CD14-positive monocyte (primary cell): ENCODE measurements around the gene GMPR. TPM values are rescaled to one million over a fixed set of nuclear protein-coding genes. Genes with fewer than 3 reads are reported as not detected.

Source experiments
- DNase-seq, 3 donors: peaks; one replicate each; pipeline ENCODE4 v3.0.0-alpha.2; 2011 to 2022
- H2AFZ ChIP-seq: 2 replicates; pipeline ENCODE4 v1.6.0; 2012; ENCODE audit warnings: mild to moderate bottlenecking, low read depth, low read length, inconsistent platforms; ENCODE audit not compliant: insufficient read depth, poor library complexity, severe bottlenecking
- H3K27ac ChIP-seq, 2 donors: 1 replicate in 1 of 2; 2 replicates in 1 of 2; pipeline ENCODE4 v1.5.1; 2012 to 2013; ENCODE audit warnings: low read length in 2 of 2, control low read depth in 1 of 2, inconsistent platforms in 1 of 2, low read depth in 1 of 2, mild to moderate bottlenecking in 1 of 2
- H3K27me3 ChIP-seq, 2 donors: one replicate each; pipeline versions ENCODE4 v1.6.0 to v1.6.1; 2011 to 2013; ENCODE audit warnings: low read length in 2 of 2; ENCODE audit not compliant: control insufficient read depth in 2 of 2, insufficient read depth in 2 of 2
- H3K36me3 ChIP-seq, 2 donors: replicated peaks in 1 of 2; 1 replicate in 1 of 2; 2 replicates in 1 of 2; pipeline versions ENCODE4 v1.5.1 to v1.6.1; 2012 to 2013; ENCODE audit warnings: low read length in 2 of 2, control low read depth in 1 of 2, inconsistent platforms in 1 of 2, mild to moderate bottlenecking in 1 of 2; ENCODE audit not compliant: insufficient read depth in 2 of 2, control insufficient read depth in 1 of 2
- H3K4me1 ChIP-seq, 2 donors: 1 replicate in 1 of 2; 2 replicates in 1 of 2; pipeline versions ENCODE4 v1.5.1 to v1.6.1; 2012 to 2013; ENCODE audit warnings: low read length in 2 of 2, control low read depth in 1 of 2, inconsistent platforms in 1 of 2, mild to moderate bottlenecking in 1 of 2, moderate library complexity in 1 of 2; ENCODE audit not compliant: insufficient read depth in 2 of 2, control insufficient read depth in 1 of 2
- H3K4me2 ChIP-seq: replicated peaks from 2 replicates; pipeline ENCODE3; 2012; ENCODE audit warnings: low read length, moderate library complexity, mild to moderate bottlenecking; ENCODE audit not compliant: poor library complexity, severe bottlenecking; ENCODE audit errors: extremely low read depth
- H3K4me3 ChIP-seq, 3 experiments: fragments of 200-600 bp in 1 of 3; sonication (generic) in 1 of 3; replicated peaks in 1 of 3; 1 replicate in 2 of 3; 2 replicates in 1 of 3; pipeline ENCODE4 v1.5.1; 2011 to 2013; ENCODE audit warnings: low read length in 3 of 3, mild to moderate bottlenecking in 3 of 3, control low read depth in 2 of 3, low read depth in 2 of 3, inconsistent platforms in 1 of 3, moderate library complexity in 1 of 3
- H3K79me2 ChIP-seq: 2 replicates; pipeline ENCODE4 v1.6.0; 2012; ENCODE audit warnings: mild to moderate bottlenecking, control low read depth, inconsistent platforms, low read length, moderate library complexity; ENCODE audit not compliant: insufficient read depth
- H3K9ac ChIP-seq: 2 replicates; pipeline ENCODE4 v1.6.0; 2017; ENCODE audit warnings: low read length, mild to moderate bottlenecking; ENCODE audit not compliant: insufficient read depth, poor library complexity, severe bottlenecking
- H3K9me3 ChIP-seq, 2 donors: replicated peaks in 1 of 2; 1 replicate in 1 of 2; 2 replicates in 1 of 2; pipeline versions ENCODE4 v1.5.1 to v1.6.1; 2012 to 2013; ENCODE audit warnings: low read length in 2 of 2, control low read depth in 1 of 2; ENCODE audit not compliant: control insufficient read depth in 1 of 2, insufficient read depth in 1 of 2
- H4K20me1 ChIP-seq: 2 replicates; pipeline ENCODE4 v1.6.0; 2012; ENCODE audit warnings: mild to moderate bottlenecking, low read length, control low read depth, moderate library complexity; ENCODE audit not compliant: insufficient read depth
- H3K27ac Mint-ChIP-seq, 7 donors: one replicate each; pipeline ENCODE4 v1.8.0; 2020; ENCODE audit warnings: mild to moderate bottlenecking in 7 of 7, mixed read lengths in 7 of 7, moderate library complexity in 6 of 7, inconsistent platforms in 2 of 7
- H3K27me3 Mint-ChIP-seq, 3 donors: one replicate each; pipeline ENCODE4 v1.8.0; 2021 to 2022; ENCODE audit warnings: low read depth in 3 of 3, mild to moderate bottlenecking in 3 of 3, mixed read lengths in 3 of 3, moderate library complexity in 3 of 3, inconsistent platforms in 1 of 3
- H3K36me3 Mint-ChIP-seq, 2 donors: one replicate each; pipeline ENCODE4 v1.8.0; 2020; ENCODE audit warnings: mixed read lengths in 2 of 2, inconsistent platforms in 1 of 2, mild to moderate bottlenecking in 1 of 2
- H3K4me1 Mint-ChIP-seq: one replicate; pipeline ENCODE4 v1.8.0; 2020; ENCODE audit warnings: mild to moderate bottlenecking, mixed read lengths
- H3K4me3 Mint-ChIP-seq, 2 donors: one replicate each; pipeline ENCODE4 v1.8.0; 2020; ENCODE audit warnings: mild to moderate bottlenecking in 2 of 2, mixed read lengths in 2 of 2, moderate library complexity in 1 of 2
- H3K9me3 Mint-ChIP-seq, 7 donors: one replicate each; pipeline ENCODE4 v1.8.0; 2020 to 2022; ENCODE audit warnings: mixed read lengths in 7 of 7, mild to moderate bottlenecking in 6 of 7, moderate library complexity in 6 of 7, inconsistent platforms in 2 of 7
- CTCF ChIP-seq: fragments of 200-600 bp; IDR thresholded peaks from one replicate; pipeline ENCODE4 v1.8.0; 2022; ENCODE audit warnings: antibody characterized with exemption, mild to moderate bottlenecking
- WGBS: methylation state at CpG from one replicate; pipeline ENCODE4 v1.1.5; 2013; ENCODE audit warnings: missing lambda C conversion rate; ENCODE audit not compliant: insufficient coverage; 5-methylcytosine and 5-hydroxymethylcytosine counted together
- intact Hi-C, 2 donors: fragments of 100-400 bp; cut with micrococcal nuclease; formaldehyde crosslinking; loops; one replicate each; pipeline versions ENCODE4 v1.15.0 to v1.15.1; 2023
- polyA plus RNA-seq, 3 donors: library from polyadenylated mRNA; depleted of rRNA in 1 of 3; unstranded in 2 of 3; stranded (reverse) in 1 of 3; fragments of 300-500 nt in 2 of 3; fragments of >200 nt in 1 of 3; fragmentation: Illumina TruSeq in 2 of 3; gene quantifications; 1 replicate in 2 of 3; 2 replicates in 1 of 3; pipeline ENCODE4 v1.2.3, GENCODE V29; 2012 to 2021

GMPR gene
- polyA plus RNA-seq, 3 donors, result 1.9 to 3.8 (median 3.2) TPM

DNA sequence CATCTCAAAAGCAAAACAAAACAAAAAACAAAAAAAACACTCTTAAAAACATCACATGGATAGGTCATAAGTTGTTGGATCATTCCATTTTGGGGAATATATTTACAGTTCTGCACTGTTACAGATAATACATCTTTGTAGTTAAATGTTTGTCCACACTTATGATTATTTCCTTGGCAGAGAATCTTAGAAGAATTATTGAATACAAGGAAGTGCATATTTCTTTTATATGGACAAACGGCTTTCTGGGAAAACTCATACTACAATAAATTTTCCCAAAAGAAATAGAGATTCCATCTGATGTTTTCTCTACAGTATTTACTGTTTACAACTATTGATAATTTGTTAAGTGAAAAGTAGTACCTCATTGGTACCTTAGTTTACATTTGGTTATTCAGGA, 33.8 kb downstream of the GMPR start:
- H3K9me3 Mint-ChIP-seq, result no peaks in the 10 kb centered on the region
- no peaks in the 10 kb centered on the region for H3K27me3 ChIP-seq
- H3K4me1 ChIP-seq, result no peaks in the 10 kb centered on the region
- H4K20me1 ChIP-seq, result no peaks in the 10 kb centered on the region
- H3K79me2 ChIP-seq, result no peaks in the 10 kb centered on the region
- DNase-seq, result no peak
- no peak overlapping the region for H3K9ac ChIP-seq
- no peak overlapping the region for H3K27ac Mint-ChIP-seq
- no peak overlapping the region for H3K4me3 Mint-ChIP-seq
- whole genome bisulfite sequencing, result no CpG with 5 or more reads among the region's 1 CpG
- TF ChIP-seq CTCF, result no peak
- H3K36me3 ChIP-seq, result no peaks in the 10 kb centered on the region
- H3K4me1 Mint-ChIP-seq, result no peaks in the 10 kb centered on the region
- intact Hi-C loops, result no loop called here
- no peaks in the 10 kb centered on the region for H3K36me3 Mint-ChIP-seq
- no peak overlapping the region for H3K4me2 ChIP-seq
- H3K27me3 Mint-ChIP-seq, result peaks cover 0 to 7% (median 3%) of the 10 kb centered on the region in 3 donors
- H3K4me3 ChIP-seq, result no peak overlapping the region
- no peaks in the 10 kb centered on the region for H3K9me3 ChIP-seq
- H3K27ac ChIP-seq, result no peak overlapping the region
- H2AFZ ChIP-seq, result no peak overlapping the region

DNA sequence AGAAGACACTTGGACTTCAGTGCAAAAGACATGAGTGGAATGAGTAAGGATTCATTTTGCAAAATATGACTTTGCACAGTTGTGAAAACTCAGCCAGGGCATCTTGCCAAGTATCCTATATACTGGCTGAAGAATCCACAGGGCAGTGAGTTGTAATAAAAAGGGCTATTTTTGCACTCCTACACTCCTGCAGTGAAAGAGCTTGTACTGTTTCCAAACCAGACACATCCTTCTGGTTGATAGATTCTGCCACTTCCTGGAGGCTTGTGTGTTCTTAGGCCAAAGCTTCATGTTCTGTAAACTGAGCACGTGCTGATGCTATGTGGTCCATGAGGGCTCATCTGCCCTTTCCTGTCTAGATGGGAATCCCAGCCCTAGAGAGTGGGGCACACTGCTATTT, 34.9 kb downstream of the GMPR start:
- H3K27ac ChIP-seq, result no peak overlapping the region
- H3K9me3 Mint-ChIP-seq, result no peaks in the 10 kb centered on the region
- no peaks in the 10 kb centered on the region for H3K9me3 ChIP-seq
- no peak for DNase-seq
- H3K27me3 Mint-ChIP-seq, result peaks cover 2 to 5% (median 3%) of the 10 kb centered on the region in 3 donors
- H3K27ac Mint-ChIP-seq, result no peak overlapping the region
- no peak overlapping the region for H3K4me2 ChIP-seq
- no peaks in the 10 kb centered on the region for H3K36me3 Mint-ChIP-seq
- no peak overlapping the region for H3K4me3 Mint-ChIP-seq
- no peak overlapping the region for H2AFZ ChIP-seq
- WGBS, result 18% methylated on average over 1 of the region's 1 CpG
- no peaks in the 10 kb centered on the region for H3K4me1 Mint-ChIP-seq
- no peaks in the 10 kb centered on the region for H3K4me1 ChIP-seq
- intact Hi-C loops, result no loop called here
- H3K9ac ChIP-seq, result no peak overlapping the region
- no peaks in the 10 kb centered on the region for H3K27me3 ChIP-seq
- TF ChIP-seq CTCF, result no peak
- no peaks in the 10 kb centered on the region for H3K79me2 ChIP-seq
- no peaks in the 10 kb centered on the region for H3K36me3 ChIP-seq
- no peaks in the 10 kb centered on the region for H4K20me1 ChIP-seq
- no peak overlapping the region for H3K4me3 ChIP-seq
